Bronchial epithelial cell (primary cell): ENCODE data around the gene ANKS1A. TPM values are rescaled to one million over a fixed set of nuclear protein-coding genes. Genes with fewer than 3 reads are reported as not detected.
A peak's percentile ranks its signal among the peaks of the same experiment; 100 is the strongest.

Source experiments
- DNase-seq: peaks from one replicate; pipeline ENCODE4 v3.0.0-alpha.2; 2010; ENCODE audit warnings: low read depth
- FAIRE-seq: peaks from 2 replicates; lab custom pipeline; 2011; peaks lifted over from hg19 to GRCh38; lab: Jason Lieb, UNC
- H3K27me3 ChIP-seq: 2 replicates; pipeline ENCODE4 v1.5.1; 2011; ENCODE audit warnings: low read length; ENCODE audit not compliant: control insufficient read depth, insufficient read depth
- H3K36me3 ChIP-seq: 2 replicates; pipeline ENCODE4 v1.5.1; 2011; ENCODE audit warnings: low read length; ENCODE audit not compliant: control insufficient read depth, insufficient read depth
- H3K4me3 ChIP-seq: 2 replicates; pipeline ENCODE4 v1.5.1; 2011; ENCODE audit warnings: mild to moderate bottlenecking, low read depth, low read length, control low read depth
- CTCF ChIP-seq: IDR thresholded peaks from 2 replicates; pipeline ENCODE4 v1.5.1; 2011; ENCODE audit warnings: mild to moderate bottlenecking, moderate library complexity, low read length, control low read depth, inconsistent platforms; ENCODE audit not compliant: insufficient read depth, severe bottlenecking
- total RNA-seq: library from RNA; depleted of rRNA; stranded (reverse); fragments of >200 nt; gene quantifications from 2 replicates; pipeline ENCODE4 v1.2.1, GENCODE V29; 2014

Gene ANKS1A
- total RNA-seq, 1 donor from 2014 or later = 9.5 TPM

GRCh38 chr6:35048631-35049083, 159.6 kb downstream of the ANKS1A start:
- H3K4me3 ChIP-seq = no peak overlapping the region

GRCh38 chr6:35049156-35049735, 160.2 kb downstream of the ANKS1A start:
- no peaks in the 10 kb centered on the region for H3K27me3 ChIP-seq
- H3K36me3 ChIP-seq = peaks cover 2% of the 10 kb centered on the region
- no peak for TF ChIP-seq CTCF
- FAIRE-seq = no peak
- H3K4me3 ChIP-seq = no peak overlapping the region
- no peak for DNase-seq

More at GRCh38 chr6:35048631-35049083, 159.6 kb downstream of the ANKS1A start:
- Histone ChIP-seq H3K27me3 (no peaks in the 10 kb centered on the region), H3K36me3 (peaks cover 2% of the 10 kb centered on the region)
- TF ChIP-seq CTCF = peak; percentile 20
- DNase-seq (no peak), FAIRE-seq (no peak)

GRCh38 chr6:35049900-35050756, 161.1 kb downstream of the ANKS1A start:
- no peak for FAIRE-seq

GRCh38 chr6:35050757-35051330, 161.8 kb downstream of the ANKS1A start:
- no peak for DNase-seq
- no peak overlapping the region for H3K4me3 ChIP-seq
- H3K36me3 ChIP-seq = peaks cover 2% of the 10 kb centered on the region
- H3K27me3 ChIP-seq = no peaks in the 10 kb centered on the region
- no peak for FAIRE-seq
- no peak for TF ChIP-seq CTCF

More at GRCh38 chr6:35049900-35050756, 161.1 kb downstream of the ANKS1A start:
- H3K4me3 ChIP-seq = no peak overlapping the region
- no peak for DNase-seq
- no peak for TF ChIP-seq CTCF
- peaks cover 2% of the 10 kb centered on the region for H3K36me3 ChIP-seq
- no peaks in the 10 kb centered on the region for H3K27me3 ChIP-seq

GRCh38 chr6:35051396-35051795, 162.3 kb downstream of the ANKS1A start:
- Histone ChIP-seq H3K27me3 (no peaks in the 10 kb centered on the region), H3K4me3 (no peak overlapping the region), H3K36me3 (peaks cover 2% of the 10 kb centered on the region)
- no peak for FAIRE-seq
- no peak for TF ChIP-seq CTCF
- no peak for DNase-seq
